Nucleus accumbens (tissue), 56 donors: ENCODE measurements around the gene VCX2.
"Not testable (repeated sequence)": the region's sequence is repeated elsewhere in the genome, so short reads cannot be mapped to it uniquely, and the experiment has no call there.

ENCODE experiments used
- DNase-seq, 56 donors: peaks; one replicate each; lab custom pipeline; 2025; lab: John Stamatoyannopoulos, UW

VCX2 gene

DNA sequence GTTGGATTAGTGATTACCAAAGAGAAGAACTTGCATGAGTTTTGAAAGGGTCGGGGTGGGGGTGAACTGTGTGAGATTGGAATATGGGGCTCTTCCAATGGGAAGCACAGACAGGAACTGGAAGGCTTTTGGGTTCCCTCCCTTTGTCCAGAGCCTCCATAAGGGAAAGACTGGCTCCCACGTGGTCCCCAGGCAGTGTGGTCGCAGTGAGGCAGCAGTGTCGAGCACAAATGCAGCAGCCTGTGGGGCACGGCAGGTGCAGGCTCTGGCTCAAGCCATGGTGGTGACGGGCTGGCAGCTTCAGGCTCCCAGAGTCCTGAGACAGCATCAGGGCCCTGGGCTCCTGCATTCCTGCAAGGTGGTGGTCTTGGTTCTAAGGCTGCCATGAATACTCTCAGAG, 45.5 kb downstream of the VCX2 start:
- no peak for DNase-seq

DNA sequence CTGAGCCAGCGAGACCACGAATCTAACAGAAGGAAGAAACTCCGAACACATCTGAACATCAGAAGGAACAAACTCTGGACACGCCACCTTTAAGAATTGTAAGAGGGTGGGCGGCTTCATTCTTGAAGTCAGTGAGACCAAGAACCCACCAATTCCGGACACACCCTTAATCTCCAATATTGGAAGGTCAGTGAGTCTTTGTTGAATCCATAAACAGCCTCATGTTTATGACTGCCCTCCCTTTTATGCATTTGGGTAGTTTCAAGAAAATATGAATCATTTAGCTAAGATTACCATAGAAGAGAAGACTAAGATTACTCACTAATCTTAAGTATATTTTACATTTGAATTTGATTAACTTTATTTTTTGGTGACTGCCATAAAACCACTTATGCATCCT, 48.5 kb downstream of the VCX2 start:
- no peak for DNase-seq

DNA sequence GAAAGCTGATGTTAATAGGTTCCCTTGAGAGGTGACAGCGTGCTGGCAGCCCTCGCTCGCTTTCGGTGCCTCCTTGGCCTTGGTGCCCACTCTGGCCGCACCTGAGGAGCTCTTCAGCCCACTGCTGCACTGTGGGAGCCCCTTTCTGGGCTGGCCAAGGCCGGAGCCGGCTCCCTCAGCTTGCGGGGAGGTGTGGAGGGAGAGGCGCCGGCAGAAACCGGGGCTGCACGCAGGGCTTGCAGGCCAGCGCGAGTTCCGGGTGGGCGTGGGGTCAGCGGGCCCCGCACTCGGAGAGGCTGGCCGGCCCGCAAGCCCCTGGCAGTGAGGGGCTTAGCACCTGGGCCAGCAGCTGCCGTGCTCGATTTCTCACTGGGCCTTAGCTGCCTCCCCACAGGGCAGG, 49.7 kb downstream of the VCX2 start:
- not testable (repeated sequence) for DNase-seq
